ENCODE data around the gene TMTC1.

DNA sequence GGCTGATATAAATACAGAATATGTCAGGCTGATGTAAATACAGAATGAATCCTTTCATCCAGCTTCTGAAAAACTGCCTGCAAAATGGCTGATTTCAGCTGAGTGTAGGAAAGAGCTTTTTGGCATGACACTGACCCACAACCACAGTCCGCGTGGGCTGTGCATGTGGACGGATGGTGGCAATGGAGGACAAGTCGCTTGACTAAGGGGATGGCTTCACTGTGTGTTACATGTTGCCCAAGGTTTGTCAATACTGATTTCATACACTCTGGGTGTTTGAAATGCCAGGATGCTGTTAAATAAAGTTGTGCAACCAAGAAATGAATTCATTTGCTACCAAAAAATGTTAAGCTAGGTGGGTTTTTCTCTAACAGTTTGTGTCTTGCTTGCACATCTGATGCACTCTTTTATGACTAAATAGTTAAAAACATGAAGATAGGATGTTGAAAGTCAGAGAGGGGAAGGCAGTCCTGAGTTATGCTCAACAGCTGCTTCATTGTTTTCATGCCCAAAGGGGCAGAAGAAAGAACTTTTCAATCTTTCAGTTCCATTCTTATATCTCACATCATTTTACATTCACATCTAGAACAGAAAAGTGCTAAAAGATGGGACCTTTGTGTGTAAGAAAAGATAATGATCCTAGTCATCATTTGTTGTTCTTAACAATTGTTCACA lies 249.8 kb downstream of the TMTC1 start:
- no peak for TF ChIP-seq POLR2A (IDR thresholded peaks at IDR 0.05)
- TF ChIP-seq, protein P1, sequence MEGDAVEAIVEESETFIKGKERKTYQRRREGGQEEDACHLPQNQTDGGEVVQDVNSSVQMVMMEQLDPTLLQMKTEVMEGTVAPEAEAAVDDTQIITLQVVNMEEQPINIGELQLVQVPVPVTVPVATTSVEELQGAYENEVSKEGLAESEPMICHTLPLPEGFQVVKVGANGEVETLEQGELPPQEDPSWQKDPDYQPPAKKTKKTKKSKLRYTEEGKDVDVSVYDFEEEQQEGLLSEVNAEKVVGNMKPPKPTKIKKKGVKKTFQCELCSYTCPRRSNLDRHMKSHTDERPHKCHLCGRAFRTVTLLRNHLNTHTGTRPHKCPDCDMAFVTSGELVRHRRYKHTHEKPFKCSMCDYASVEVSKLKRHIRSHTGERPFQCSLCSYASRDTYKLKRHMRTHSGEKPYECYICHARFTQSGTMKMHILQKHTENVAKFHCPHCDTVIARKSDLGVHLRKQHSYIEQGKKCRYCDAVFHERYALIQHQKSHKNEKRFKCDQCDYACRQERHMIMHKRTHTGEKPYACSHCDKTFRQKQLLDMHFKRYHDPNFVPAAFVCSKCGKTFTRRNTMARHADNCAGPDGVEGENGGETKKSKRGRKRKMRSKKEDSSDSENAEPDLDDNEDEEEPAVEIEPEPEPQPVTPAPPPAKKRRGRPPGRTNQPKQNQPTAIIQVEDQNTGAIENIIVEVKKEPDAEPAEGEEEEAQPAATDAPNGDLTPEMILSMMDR (IDR thresholded peaks at IDR 0.05): no peak
